GM18858 (cell line): ENCODE measurements around the gene AGPAT3.

Experiments used
- ATAC-seq: cut with Tn5 transposase; IDR thresholded peaks from one replicate; pipeline ENCODE4 v1.9.1; 2021; ENCODE audit not compliant: unreplicated experiment

AGPAT3 gene

DNA sequence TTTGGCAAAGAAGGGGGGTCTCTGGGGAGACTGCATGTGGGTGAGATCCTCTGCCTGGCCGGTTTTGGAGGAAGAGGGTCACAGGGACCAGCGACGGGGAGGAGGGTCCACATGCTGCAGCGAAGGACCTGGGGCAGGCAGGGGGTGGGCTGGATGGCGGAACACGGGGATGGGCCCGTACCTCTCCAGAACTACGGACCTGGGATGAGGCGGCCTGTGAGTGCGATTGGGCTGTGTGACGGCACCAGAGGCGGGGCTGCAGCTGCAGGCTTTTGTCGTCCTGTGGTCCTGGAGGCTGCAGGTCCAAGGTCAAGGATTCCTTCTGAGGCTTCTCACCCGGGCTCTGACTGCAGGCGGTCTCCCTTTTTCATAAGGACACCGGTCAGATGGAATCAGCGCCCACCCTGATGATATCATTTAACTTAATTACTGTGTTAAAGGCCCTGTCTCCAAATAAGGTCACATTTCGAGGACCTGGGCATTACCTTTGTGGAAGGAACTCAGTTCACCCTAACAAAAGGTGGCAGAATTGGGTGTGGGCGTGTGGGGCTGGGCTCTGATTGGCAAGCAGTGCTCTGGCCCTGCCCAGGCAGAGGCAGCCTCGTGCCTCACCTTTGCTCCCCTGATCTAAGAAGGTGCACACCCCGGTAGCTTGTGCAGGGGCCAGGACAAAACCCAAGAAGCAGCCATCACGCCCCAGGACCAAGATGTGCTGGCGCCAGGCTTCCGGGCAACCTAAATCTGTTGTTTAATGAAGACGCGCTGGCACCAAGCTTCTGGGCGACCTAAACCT is 87.1 kb downstream of the AGPAT3 start:
- no peak for ATAC-seq

DNA sequence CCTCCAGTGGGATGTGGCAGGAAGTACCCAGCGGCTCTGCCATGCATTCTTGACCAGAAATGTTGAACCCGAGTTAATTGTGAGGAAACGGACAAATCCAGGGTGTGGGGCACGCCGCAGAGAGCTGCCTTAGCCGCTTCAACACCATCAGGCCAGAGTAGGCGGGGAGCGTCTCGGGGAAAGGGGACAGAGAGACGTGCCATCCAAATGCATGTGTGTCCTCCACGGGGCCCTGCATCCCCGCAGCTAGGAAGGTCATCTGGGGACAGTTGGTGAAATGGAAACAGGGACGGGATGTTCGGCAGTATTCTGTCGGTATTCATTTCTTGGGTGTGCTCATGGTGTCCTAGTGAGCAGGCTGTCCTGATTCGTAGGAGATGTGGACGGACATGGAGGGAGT is 88.0 kb downstream of the AGPAT3 start:
- ATAC-seq, result no peak

DNA sequence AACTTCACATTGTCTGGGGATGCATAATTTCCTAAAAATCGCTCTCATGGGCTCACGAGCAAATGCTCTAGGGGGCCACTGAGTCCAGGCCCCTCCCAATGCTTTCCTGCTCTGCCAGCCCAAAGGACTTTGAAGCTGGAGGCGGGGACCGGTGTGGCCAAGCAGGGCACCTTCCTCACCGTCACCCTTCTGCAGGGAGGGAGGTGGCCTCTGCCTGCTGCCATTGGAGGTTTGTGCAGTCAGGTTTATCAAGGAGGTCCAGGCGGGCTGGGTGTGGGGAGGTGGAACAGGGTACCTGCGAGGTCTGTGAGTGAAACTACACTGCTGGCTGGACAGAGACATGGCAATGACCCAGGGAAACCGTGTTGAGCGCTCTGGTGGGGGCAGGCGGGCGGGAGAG is 89.0 kb downstream of the AGPAT3 start:
- no peak for ATAC-seq

DNA sequence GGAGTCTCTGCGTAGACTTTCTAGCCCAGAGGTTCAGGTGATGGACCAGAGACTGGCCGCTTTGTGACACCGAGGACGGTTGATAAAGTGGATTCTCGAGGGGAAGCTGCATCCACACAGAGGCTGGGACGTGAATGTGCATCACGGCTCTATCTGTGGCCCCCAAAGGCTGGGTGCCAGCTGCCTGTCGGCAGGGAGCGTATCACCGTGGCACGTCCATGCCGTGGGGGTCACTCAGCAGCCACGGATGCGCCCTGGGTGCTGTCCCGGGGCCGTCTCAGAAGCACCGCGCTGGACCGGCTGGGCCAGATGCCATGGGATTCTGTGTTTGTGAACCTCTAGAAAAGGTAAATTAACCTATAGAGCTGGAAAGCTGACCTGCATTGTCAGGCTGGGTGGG is 89.9 kb downstream of the AGPAT3 start:
- no peak for ATAC-seq

DNA sequence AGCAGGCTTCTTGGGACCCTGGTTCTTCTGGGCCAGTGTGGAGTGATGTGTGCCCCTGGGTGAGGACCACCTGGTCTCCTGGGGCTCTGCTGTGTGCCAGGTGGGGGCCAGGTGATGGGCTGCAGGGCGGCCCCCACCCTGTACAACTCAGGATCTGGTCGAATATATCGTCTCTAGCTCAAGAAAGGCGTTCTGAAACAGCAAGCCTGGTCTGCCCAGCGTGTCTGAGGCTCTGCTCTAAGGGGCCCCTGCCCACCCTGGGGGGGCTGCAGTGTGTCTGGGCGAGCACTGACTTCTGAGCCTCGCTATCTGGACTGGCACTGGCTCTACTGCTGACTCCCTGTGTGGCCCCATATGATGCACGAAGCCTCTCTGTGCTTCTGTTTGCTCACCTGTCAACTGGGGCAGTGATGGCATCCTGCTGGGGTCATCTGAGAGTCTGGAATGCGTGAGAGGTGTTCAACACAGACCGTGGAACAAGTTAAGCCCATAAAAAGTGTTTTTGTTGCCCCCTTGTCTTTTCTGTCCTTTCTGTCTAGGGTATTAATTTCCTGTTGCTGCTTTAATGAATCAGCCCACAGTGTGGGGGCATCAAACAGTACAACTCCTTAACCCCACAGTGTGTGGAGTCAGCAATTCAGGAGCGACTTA is 91.1 kb downstream of the AGPAT3 start:
- no peak for ATAC-seq

DNA sequence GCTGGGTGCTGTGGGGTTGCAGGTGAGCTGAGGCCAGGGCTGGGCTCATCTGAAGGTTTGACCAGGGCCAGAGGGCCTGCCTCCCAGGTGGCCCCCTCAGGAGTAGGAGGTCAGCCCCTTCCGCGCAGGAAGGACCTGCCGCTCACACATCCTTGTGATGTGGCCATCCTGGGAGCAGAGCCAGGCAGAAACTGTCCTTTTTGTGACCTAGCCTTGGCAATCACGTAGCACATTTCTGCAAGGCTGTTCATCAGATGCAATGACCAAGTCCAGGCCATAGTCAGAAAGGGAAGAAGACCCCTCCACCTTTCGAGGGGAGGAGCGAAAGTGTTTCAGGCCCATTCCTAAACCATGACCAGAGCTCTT is 91.6 kb downstream of the AGPAT3 start:
- ATAC-seq, result no peak

DNA sequence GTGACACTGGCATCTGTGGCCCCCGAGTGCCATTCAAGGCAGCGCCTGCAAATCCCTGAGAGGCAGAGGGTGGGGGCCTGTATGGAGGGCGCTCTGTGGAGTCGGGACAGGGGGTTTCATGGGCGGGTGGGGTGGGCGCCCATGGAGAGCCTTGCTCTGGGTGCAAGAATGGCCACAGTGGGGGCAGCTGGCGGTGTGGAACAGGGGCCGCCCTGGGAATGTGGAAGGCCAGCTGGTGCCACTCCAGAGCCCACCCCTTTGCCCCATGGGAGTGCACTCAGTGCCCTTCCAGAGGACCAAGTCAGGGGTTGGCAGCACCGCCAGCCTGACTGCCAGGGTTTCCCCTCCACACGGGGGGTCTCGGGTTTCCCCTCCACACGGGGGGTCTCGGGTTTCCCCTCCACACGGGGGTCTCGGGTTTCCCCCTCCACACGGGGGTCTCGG is 92.1 kb downstream of the AGPAT3 start:
- ATAC-seq, result no peak

DNA sequence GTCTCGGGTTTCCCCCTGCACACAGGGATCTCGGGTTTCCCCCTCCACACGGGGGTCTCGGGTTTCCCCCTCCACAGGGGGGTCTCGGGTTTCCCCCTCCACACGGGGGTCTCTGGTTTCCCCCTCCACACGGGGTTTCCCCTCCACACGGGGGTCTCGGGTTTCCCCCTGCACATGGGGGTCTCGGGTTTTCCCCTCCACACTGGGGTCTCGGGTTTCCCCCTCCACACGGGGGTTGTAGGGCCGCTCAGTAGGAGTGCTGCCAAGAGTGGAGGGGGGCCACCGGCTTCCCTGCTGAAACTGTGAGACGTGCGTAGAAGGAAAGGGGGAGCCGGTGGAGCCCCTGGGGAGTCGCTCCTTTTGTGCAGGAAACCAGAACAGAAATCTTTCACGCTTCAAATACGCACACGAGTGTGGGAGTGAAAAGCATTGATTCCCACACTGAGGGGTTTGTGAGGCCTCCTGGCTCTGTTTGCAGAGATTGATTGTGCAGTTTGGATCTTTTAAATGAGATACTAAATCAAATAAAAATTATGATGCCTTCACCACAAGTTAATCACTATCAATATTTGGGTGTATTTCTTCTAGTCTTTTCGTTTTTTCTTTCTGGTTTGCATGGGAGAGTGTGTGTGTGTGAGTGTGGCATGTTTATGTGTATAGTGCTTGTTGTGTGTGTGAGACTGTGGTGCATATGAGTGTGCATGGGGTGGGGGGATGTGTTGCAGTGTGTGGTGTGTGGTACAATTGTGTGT is 92.8 kb downstream of the AGPAT3 start:
- no peak for ATAC-seq

DNA sequence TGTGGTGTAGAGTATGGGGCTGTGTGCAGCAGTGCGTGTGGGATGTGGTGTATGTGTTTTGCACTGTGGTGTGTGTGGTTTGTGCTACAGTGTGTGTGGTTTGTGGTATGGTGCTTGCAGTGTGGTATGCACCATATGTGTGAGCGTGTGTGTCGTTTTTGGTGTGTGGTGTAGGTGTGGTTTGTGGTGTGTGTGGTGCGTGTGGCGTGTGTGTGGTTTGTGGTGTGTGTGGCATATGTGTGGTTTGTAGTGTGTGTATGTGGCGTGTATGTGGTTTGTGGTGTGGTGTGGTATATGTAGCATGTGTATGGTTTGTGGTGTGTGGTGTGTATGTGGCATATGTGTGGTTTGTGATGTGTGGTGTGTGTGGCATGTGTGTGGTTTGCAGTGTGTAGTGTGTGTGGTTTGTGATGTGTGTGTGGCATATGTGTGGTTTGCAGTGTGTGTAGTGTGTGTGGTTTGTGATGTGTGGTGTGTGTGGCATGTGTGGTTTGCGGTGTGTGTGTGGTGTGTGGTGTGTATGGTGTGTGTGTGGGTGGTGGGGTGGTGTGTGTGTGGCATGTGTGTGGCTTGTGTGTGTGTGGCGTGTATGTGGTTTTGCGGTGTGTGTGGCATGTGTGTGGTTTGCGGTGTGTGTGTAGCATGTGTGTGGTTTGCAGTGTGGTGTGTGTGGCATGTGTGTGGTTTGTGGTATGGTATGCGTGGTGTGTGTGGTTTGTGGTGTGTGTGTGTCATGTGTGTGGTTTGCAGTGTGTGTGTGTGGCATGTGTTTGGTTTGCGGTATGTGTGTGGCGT is 93.5 kb downstream of the AGPAT3 start:
- no peak for ATAC-seq

DNA sequence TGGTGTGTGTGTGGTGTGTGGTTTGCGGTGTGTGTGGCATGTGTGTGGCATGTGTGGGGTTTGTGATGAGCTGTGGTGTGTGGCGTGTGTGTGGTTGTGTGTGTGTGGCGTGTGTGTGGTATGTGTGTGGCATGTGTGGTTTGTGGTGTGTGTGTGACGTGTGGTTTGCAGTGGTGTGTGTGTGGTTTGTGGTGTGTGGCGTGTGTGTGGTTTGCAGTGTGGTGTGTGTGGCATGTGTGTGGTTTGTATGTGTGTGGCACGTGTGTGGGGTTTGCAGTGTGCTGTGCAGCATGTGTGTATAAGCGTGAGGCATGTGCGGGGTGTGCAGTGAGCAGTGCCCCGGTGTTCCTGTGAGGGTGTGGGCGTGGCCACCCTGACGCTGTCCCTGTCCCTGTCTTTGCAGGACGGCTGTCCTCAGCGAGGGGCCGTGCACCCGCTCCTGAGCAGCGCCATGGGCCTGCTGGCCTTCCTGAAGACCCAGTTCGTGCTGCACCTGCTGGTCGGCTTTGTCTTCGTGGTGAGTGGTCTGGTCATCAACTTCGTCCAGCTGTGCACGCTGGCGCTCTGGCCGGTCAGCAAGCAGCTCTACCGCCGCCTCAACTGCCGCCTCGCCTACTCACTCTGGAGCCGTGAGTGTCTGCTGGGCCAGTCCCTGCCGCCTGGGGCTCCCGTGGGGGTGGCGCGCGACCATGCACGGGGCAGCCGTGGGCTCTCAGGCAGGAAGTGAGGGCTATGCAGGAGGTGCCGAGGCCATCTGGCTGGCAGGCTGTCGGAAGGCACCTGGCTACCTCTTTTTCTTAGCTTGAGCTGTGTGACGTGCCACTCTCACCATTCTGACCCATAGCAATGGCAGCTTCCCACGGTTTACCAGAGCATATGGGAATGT is 94.5 kb downstream of the AGPAT3 start:
- no peak for ATAC-seq

DNA sequence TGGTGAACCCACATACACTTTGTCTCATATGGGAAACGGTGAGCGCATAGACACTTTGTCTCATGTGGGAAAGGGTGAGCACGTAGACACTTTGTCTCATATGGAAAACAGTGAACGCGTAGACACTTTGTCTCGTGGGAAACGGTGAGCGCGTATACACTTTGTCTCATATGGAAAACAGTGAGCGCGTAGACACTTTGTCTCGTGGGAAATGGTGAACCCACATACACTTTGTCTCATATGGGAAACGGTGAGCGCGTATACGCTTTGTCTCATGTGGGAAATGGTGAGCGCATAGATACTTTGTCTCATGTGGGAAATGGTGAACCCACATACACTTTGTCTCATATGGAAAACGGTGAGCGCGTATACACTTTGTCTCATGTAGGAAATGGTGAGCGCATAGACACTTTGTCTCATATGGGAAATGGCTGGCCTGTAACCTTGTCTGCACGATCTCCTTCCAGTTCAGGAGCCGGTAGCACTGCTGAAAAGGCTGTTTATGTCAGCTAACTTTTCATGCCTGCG is 96.4 kb downstream of the AGPAT3 start:
- ATAC-seq, result no peak

DNA sequence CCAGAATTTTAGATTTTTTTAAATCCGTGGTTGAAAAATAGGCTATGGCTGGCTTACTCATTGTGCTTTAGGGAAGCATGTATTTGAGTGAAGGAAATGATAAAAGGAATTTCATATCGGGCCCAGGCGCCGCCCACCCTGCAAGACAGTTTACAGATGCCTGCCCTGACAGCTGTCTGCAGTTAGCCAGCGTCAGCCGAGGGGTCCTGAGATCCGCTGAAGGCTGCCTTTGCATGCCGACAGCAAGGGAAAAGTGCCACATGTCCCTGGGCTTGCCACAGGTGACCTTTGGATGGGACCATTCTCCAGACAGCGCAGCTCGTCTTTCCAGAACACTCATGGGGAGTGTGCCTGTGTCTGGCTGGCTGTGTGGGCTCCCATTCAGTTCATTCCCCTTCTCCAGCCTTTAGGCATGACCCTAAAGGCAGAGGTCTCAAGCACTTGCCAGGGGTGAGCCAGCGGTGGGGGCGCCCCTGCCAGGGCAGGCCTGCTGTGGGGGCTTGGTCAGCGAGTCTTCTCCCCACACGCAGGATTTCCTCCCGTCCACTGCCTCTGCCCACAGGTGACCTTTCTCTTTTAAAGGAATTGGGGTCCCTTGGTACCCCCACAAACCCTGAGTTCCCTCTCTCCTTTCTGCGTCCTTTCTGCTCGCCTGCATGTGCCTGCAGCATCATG is 101.0 kb downstream of the AGPAT3 start:
- ATAC-seq, result no peak

DNA sequence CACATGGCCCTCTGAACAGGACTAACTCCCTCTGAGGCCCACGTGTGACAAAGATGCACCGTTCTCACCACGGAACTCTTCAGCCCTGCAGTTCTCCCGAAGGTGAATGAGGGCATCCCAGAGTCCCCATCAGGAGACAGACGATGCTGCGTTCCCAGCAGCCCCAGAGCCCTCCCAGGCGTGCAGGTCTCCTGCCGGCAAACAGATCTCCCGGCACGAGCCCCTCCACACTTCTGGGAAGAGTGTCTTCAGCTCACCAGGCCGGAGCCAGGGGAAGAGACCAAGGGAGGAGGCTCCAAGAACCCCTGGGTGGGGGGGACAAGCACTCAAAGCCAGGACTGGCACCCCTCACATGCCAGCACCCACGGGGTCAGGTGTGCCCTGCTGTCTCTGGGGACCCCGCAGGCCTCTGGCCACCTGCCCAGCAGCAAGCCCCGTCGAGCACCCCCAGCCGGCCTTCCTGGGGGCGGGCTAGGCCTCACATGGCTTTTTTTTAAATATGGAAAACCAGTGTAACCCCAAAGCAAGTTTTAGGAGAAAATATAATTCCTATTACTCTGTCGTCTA is 102.0 kb downstream of the AGPAT3 start:
- ATAC-seq, result no peak

DNA sequence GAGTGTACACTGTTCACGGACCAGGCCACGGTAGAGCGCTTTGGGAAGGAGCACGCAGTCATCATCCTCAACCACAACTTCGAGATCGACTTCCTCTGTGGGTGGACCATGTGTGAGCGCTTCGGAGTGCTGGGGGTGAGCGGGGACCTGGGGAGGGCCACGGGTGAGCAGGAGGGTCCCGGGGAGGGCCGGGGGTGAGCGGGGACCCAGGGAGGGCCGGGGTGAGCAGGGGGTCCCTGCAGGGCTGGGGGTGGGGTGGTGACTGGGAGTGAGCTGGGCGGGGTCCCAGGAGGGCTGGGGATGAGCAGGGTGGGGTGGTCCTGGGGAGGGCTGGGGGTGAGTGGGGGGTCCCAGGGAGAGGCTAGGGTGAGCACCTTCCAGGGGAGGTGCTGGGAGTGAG is 103.0 kb downstream of the AGPAT3 start:
- ATAC-seq, result no peak

DNA sequence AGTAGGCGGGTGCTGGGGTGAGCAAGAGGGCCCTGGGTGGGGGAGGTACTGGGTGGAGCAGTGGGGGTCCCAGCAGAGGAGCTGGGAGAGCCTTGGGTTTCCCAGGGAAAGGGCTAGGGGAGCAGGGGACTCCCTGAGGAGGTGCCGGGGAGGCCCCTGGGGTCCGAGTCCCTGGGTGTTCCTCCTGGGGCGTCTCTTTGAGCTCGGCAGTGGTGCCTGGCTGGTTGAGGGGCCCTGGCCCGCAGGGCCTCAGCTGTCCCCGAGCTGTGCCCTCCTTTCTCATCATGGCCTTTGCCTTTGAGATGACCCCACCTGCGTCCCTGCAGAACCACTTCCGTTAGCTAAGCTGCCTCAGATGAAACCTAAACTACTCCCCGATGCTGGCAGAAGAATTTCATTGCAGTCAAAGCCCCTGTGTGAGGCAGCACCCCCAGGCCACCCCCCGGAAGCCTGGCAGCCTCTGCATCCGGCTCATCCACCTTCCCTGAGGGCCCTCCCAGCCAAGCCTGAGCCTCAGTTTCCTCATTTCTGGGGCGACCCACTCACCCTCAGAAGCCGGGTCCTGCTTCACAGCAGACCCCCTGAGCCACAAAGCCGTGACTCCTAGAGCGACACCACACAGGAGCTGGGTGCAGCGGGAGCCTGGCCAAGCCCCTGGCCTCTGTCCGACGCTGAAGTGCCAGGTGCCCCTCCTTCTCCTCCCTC is 103.5 kb downstream of the AGPAT3 start:
- no peak for ATAC-seq

DNA sequence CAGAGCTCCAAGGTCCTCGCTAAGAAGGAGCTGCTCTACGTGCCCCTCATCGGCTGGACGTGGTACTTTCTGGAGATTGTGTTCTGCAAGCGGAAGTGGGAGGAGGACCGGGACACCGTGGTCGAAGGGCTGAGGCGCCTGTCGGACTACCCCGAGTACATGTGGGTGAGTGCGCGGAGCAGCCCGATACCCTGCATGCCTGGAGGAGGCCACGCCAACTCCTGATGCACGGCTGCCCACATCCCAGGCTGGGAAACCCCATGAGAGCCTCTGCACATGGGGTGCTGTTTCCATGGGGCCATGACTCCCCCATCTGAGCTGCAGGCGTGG is 104.1 kb downstream of the AGPAT3 start:
- ATAC-seq, result no peak

DNA sequence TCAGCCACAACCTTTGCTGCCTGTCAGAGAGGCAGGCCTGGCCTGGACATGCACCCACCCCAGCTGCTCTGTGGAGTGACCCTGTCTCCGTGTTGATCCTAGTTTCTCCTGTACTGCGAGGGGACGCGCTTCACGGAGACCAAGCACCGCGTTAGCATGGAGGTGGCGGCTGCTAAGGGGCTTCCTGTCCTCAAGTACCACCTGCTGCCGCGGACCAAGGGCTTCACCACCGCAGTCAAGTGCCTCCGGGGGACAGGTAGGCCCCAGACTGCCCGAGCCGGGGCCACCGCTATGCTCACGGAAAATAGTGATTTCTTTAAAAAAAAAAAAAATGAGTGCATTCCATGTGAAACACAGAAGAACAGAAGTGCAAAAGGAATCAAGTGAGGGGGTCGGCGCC is 105.5 kb downstream of the AGPAT3 start:
- ATAC-seq, result no peak

DNA sequence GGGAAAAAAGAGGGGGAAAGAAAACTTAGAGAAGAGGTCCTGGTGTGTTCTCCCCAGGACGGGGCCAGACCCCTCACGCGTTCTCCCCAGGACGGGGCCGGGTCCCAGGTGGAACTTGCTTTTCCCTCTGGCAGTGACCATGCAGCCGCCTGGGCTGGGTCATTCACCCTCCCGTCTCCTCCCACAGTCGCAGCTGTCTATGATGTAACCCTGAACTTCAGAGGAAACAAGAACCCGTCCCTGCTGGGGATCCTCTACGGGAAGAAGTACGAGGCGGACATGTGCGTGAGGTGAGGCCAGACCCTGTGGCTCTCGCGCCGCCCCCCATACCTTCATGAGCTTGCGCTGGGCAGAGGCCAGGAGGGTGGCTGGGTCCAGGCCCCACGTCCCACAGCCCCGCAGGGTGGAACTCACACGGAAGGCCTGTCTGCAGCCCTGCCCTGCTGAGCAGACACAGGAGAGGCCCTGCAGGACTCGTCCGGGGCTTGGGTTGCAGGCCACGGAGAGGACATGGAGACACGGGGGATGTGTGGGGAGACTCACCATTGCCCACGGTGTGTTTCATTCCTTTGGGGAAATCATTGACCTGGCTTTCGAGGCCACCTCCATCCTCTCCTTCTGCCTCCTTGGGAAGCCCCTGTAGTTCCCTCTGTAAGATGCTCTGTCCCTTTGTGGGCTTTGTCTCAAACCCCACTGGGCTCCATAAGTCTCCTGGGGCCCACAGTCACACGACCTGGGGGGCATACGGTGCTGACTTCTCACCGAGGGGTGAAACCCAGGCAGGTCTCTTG is 106.4 kb downstream of the AGPAT3 start:
- ATAC-seq, result no peak
